Fibroblast of gingiva (primary cell): ENCODE measurements around the gene ITSN2.

Experiments used
- DNase-seq: peaks from one replicate; pipeline ENCODE4 v3.0.0-alpha.2; 2011; ENCODE audit warnings: low read depth

ITSN2 gene

GRCh38 chr2:24265212-24265611 lies 95.1 kb downstream of the ITSN2 start:
- DNase-seq, result no peak

- DNase-seq, result peak; percentile 61
Observed at GRCh38 chr2:24262421-24262970, 97.8 kb downstream of the ITSN2 start.

GRCh38 chr2:24261441-24261840 lies 98.9 kb downstream of the ITSN2 start:
- no peak for DNase-seq

- DNase-seq, result no peak
Observed at GRCh38 chr2:24259316-24259715, 101.0 kb downstream of the ITSN2 start.

- DNase-seq, result no peak
Observed at GRCh38 chr2:24258718-24259117, 101.6 kb downstream of the ITSN2 start.

GRCh38 chr2:24253303-24253919 lies 106.9 kb downstream of the ITSN2 start:
- peak; percentile 29 for DNase-seq

- no peak for DNase-seq
Observed at GRCh38 chr2:24247592-24247991, 112.7 kb downstream of the ITSN2 start.

GRCh38 chr2:24247164-24247563 lies 113.2 kb downstream of the ITSN2 start:
- DNase-seq, result no peak

GRCh38 chr2:24245986-24246776 lies 114.2 kb downstream of the ITSN2 start:
- no peak for DNase-seq

- DNase-seq, result no peak
Observed at GRCh38 chr2:24241528-24241927, 118.8 kb downstream of the ITSN2 start.

GRCh38 chr2:24239553-24239952 lies 120.8 kb downstream of the ITSN2 start:
- peak; percentile 22 for DNase-seq

GRCh38 chr2:24238158-24238557 lies 122.2 kb downstream of the ITSN2 start:
- DNase-seq, result no peak

- DNase-seq, result no peak
Observed at GRCh38 chr2:24237313-24237712, 123.0 kb downstream of the ITSN2 start.

GRCh38 chr2:24233321-24233720 lies 127.0 kb downstream of the ITSN2 start:
- DNase-seq, result no peak

- DNase-seq, result no peak
Observed at GRCh38 chr2:24231461-24231881, 128.9 kb downstream of the ITSN2 start.

GRCh38 chr2:24228470-24228869 lies 131.9 kb downstream of the ITSN2 start:
- no peak for DNase-seq

GRCh38 chr2:24225499-24226242 lies 134.7 kb downstream of the ITSN2 start:
- no peak for DNase-seq

GRCh38 chr2:24222946-24223345 lies 137.4 kb downstream of the ITSN2 start:
- no peak for DNase-seq

GRCh38 chr2:24221343-24222050 lies 138.8 kb downstream of the ITSN2 start:
- DNase-seq, result no peak

GRCh38 chr2:24220554-24221291 lies 139.6 kb downstream of the ITSN2 start:
- DNase-seq, result no peak

GRCh38 chr2:24214880-24215279 lies 145.5 kb downstream of the ITSN2 start:
- no peak for DNase-seq
